Trophoblast cell (in vitro differentiated cells and primary cell): ENCODE measurements around the gene OR10J1.
"Not testable (repeated sequence)": the region's sequence is repeated elsewhere in the genome, so short reads cannot be mapped to it uniquely, and the experiment has no call there.

Experiments
- DNase-seq, 2 donors: peaks; one replicate each; pipeline ENCODE4 v3.0.0-alpha.2; 2016
- H2AFZ ChIP-seq: 2 replicates; pipeline ENCODE4 v1.6.1; 2013; ENCODE audit warnings: low read length, moderate library complexity, mild to moderate bottlenecking; ENCODE audit not compliant: insufficient read depth, poor library complexity
- H2AK5ac ChIP-seq: 2 replicates; pipeline ENCODE4 v1.6.1; 2013; ENCODE audit warnings: mild to moderate bottlenecking, low read length
- H2BK120ac ChIP-seq: 2 replicates; pipeline ENCODE4 v1.6.1; 2013; ENCODE audit warnings: low read length, mild to moderate bottlenecking, moderate library complexity; ENCODE audit not compliant: insufficient read depth, poor library complexity
- H2BK12ac ChIP-seq: 2 replicates; pipeline ENCODE4 v1.6.1; 2013; ENCODE audit warnings: mild to moderate bottlenecking, low read length, moderate library complexity
- H2BK5ac ChIP-seq: 2 replicates; pipeline ENCODE4 v1.6.1; 2013; ENCODE audit warnings: low read length, low read depth, moderate library complexity, mild to moderate bottlenecking; ENCODE audit not compliant: poor library complexity
- H3K14ac ChIP-seq: 2 replicates; pipeline ENCODE4 v1.6.1; 2013; ENCODE audit warnings: mild to moderate bottlenecking, low read length
- H3K18ac ChIP-seq: 2 replicates; pipeline ENCODE4 v1.6.1; 2013; ENCODE audit warnings: mild to moderate bottlenecking, low read length
- H3K23ac ChIP-seq: 2 replicates; pipeline ENCODE4 v1.6.1; 2013; ENCODE audit warnings: low read length
- H3K27ac ChIP-seq: 2 replicates; pipeline ENCODE4 v1.5.1; 2013; ENCODE audit warnings: low read depth, mild to moderate bottlenecking, inconsistent platforms, low read length, moderate library complexity
- H3K27me3 ChIP-seq: 2 replicates; pipeline ENCODE4 v1.6.1; 2013; ENCODE audit warnings: inconsistent platforms, mild to moderate bottlenecking, low read length, moderate library complexity; ENCODE audit not compliant: insufficient read depth
- H3K36me3 ChIP-seq, 2 experiments: 1 replicate in 1 of 2; 2 replicates in 1 of 2; pipeline ENCODE4 v1.6.1; 2013; ENCODE audit warnings: low read length in 2 of 2, mild to moderate bottlenecking in 2 of 2, moderate library complexity in 1 of 2; ENCODE audit not compliant: insufficient read depth in 2 of 2, control insufficient read depth in 1 of 2
- H3K4ac ChIP-seq: 2 replicates; pipeline ENCODE4 v1.6.1; 2013; ENCODE audit warnings: low read depth, mild to moderate bottlenecking, low read length, moderate library complexity
- H3K4me1 ChIP-seq, 2 experiments: 1 replicate in 1 of 2; 2 replicates in 1 of 2; pipeline ENCODE4 v1.6.1; 2013; ENCODE audit warnings: low read length in 2 of 2, mild to moderate bottlenecking in 2 of 2, moderate library complexity in 1 of 2; ENCODE audit not compliant: insufficient read depth in 2 of 2, control insufficient read depth in 1 of 2
- H3K4me2 ChIP-seq: 2 replicates; pipeline ENCODE4 v1.6.1; 2013; ENCODE audit warnings: inconsistent platforms, mild to moderate bottlenecking, low read length, moderate library complexity
- H3K4me3 ChIP-seq: 2 replicates; pipeline ENCODE4 v1.5.1; 2013; ENCODE audit warnings: mild to moderate bottlenecking, low read depth, low read length, inconsistent platforms
- H3K79me1 ChIP-seq: one replicate; pipeline ENCODE4 v1.6.1; 2013; ENCODE audit warnings: low read length
- H3K79me2 ChIP-seq: 2 replicates; pipeline ENCODE4 v1.6.1; 2013; ENCODE audit warnings: low read length, mild to moderate bottlenecking; ENCODE audit not compliant: control insufficient read depth, insufficient read depth, poor library complexity
- H3K9ac ChIP-seq: 2 replicates; pipeline ENCODE4 v1.6.1; 2013; ENCODE audit warnings: mild to moderate bottlenecking, low read length
- H3K9me3 ChIP-seq: 2 replicates; pipeline ENCODE4 v1.6.1; 2013; ENCODE audit warnings: low read depth, mild to moderate bottlenecking, control low read depth, inconsistent platforms, low read length; ENCODE audit not compliant: insufficient read depth
- H4K12ac ChIP-seq: 2 replicates; pipeline ENCODE4 v1.6.1; 2013; ENCODE audit warnings: low read depth, mild to moderate bottlenecking, low read length, moderate library complexity
- H4K8ac ChIP-seq: 2 replicates; pipeline ENCODE4 v1.6.1; 2013; ENCODE audit warnings: low read depth, mild to moderate bottlenecking, low read length, moderate library complexity
- H4K91ac ChIP-seq: one replicate; pipeline ENCODE4 v1.6.1; 2013; ENCODE audit warnings: low read depth, mild to moderate bottlenecking, low read length, moderate library complexity
- WGBS: extraction: QIAGEN DNeasy Blood & Tissue Kit; methylation state at CpG from one replicate; pipeline ENCODE4 v1.1.7; 2013; ENCODE audit warnings: missing lambda C conversion rate; ENCODE audit not compliant: insufficient read length, insufficient coverage; ENCODE audit errors: extremely low coverage; 5-methylcytosine and 5-hydroxymethylcytosine counted together

OR10J1 gene

GRCh38 chr1:159444511-159444910 is 5.0 kb downstream of the OR10J1 start:
- no peaks in the 10 kb centered on the region for H3K27me3 ChIP-seq
- H2AFZ ChIP-seq = no peak overlapping the region
- H3K27ac ChIP-seq = no peak overlapping the region
- H3K9me3 ChIP-seq = peaks cover 2% of the 10 kb centered on the region
- no peaks in the 10 kb centered on the region for H3K79me1 ChIP-seq
- no peak overlapping the region for H3K9ac ChIP-seq
- no peak overlapping the region for H2BK12ac ChIP-seq
- no peak overlapping the region for H3K4ac ChIP-seq
- H4K91ac ChIP-seq = no peak overlapping the region
- no peaks in the 10 kb centered on the region for H3K79me2 ChIP-seq
- no peak overlapping the region for H4K12ac ChIP-seq
- H3K14ac ChIP-seq = no peak overlapping the region
- no peak overlapping the region for H3K18ac ChIP-seq
- H2BK120ac ChIP-seq = no peak overlapping the region
- DNase-seq = no peak
- no peak overlapping the region for H2BK5ac ChIP-seq
- H3K4me1 ChIP-seq = no peaks in the 10 kb centered on the region
- H2AK5ac ChIP-seq = no peak overlapping the region
- no peak overlapping the region for H3K23ac ChIP-seq
- H4K8ac ChIP-seq = no peak overlapping the region
- H3K36me3 ChIP-seq = no peaks in the 10 kb centered on the region
- H3K4me3 ChIP-seq = no peak overlapping the region
- H3K4me2 ChIP-seq = no peak overlapping the region

- H2BK5ac ChIP-seq = no peak overlapping the region
- H4K12ac ChIP-seq = no peak overlapping the region
- no peaks in the 10 kb centered on the region for H3K4me1 ChIP-seq
- H3K14ac ChIP-seq = no peak overlapping the region
- no peak overlapping the region for H3K9ac ChIP-seq
- no peaks in the 10 kb centered on the region for H3K79me2 ChIP-seq
- DNase-seq = no peak
- no peak overlapping the region for H3K4ac ChIP-seq
- no peak overlapping the region for H4K91ac ChIP-seq
- no peak overlapping the region for H3K27ac ChIP-seq
- no peaks in the 10 kb centered on the region for H3K79me1 ChIP-seq
- no peak overlapping the region for H2AK5ac ChIP-seq
- no peaks in the 10 kb centered on the region for H3K27me3 ChIP-seq
- H3K4me2 ChIP-seq = no peak overlapping the region
- H3K23ac ChIP-seq = no peak overlapping the region
- H2BK120ac ChIP-seq = no peak overlapping the region
- no peaks in the 10 kb centered on the region for H3K9me3 ChIP-seq
- H3K36me3 ChIP-seq = no peaks in the 10 kb centered on the region
- no CpG with 5 or more reads among the region's 1 CpG for WGBS
- no peak overlapping the region for H4K8ac ChIP-seq
- no peak overlapping the region for H3K4me3 ChIP-seq
- H3K18ac ChIP-seq = no peak overlapping the region
- H2AFZ ChIP-seq = no peak overlapping the region
- no peak overlapping the region for H2BK12ac ChIP-seq
These were observed 8.7 kb downstream of the OR10J1 start for GRCh38 chr1:159448181-159448580.

GRCh38 chr1:159449605-159450004 is 10.1 kb downstream of the OR10J1 start:
- not testable (repeated sequence) for H2BK120ac ChIP-seq, H3K4ac ChIP-seq, H3K27ac ChIP-seq, DNase-seq, H4K8ac ChIP-seq, H3K4me2 ChIP-seq, H2AK5ac ChIP-seq, H3K27me3 ChIP-seq, H3K14ac ChIP-seq, H3K9ac ChIP-seq, H3K4me1 ChIP-seq, H3K9me3 ChIP-seq, H3K79me2 ChIP-seq, H3K36me3 ChIP-seq, H3K79me1 ChIP-seq, H3K18ac ChIP-seq, H2BK12ac ChIP-seq, H4K91ac ChIP-seq, H4K12ac ChIP-seq, H3K23ac ChIP-seq, H2BK5ac ChIP-seq, H2AFZ ChIP-seq, H3K4me3 ChIP-seq
- WGBS = no CpG with 5 or more reads among the region's 23 CpGs

- H3K4ac ChIP-seq = no peak overlapping the region
- no peak overlapping the region for H2BK5ac ChIP-seq
- H3K79me1 ChIP-seq = no peaks in the 10 kb centered on the region
- H3K27me3 ChIP-seq = no peaks in the 10 kb centered on the region
- DNase-seq = no peak
- H2BK120ac ChIP-seq = no peak overlapping the region
- H3K18ac ChIP-seq = no peak overlapping the region
- no peak overlapping the region for H2AFZ ChIP-seq
- no peak overlapping the region for H2AK5ac ChIP-seq
- no peak overlapping the region for H4K12ac ChIP-seq
- no peak overlapping the region for H3K4me2 ChIP-seq
- no peak overlapping the region for H4K91ac ChIP-seq
- H3K4me1 ChIP-seq = no peaks in the 10 kb centered on the region
- no peaks in the 10 kb centered on the region for H3K36me3 ChIP-seq
- no peak overlapping the region for H2BK12ac ChIP-seq
- H3K9ac ChIP-seq = no peak overlapping the region
- H3K14ac ChIP-seq = no peak overlapping the region
- no peak overlapping the region for H4K8ac ChIP-seq
- H3K79me2 ChIP-seq = no peaks in the 10 kb centered on the region
- H3K9me3 ChIP-seq = peaks cover 2% of the 10 kb centered on the region
- no peak overlapping the region for H3K27ac ChIP-seq
- H3K4me3 ChIP-seq = no peak overlapping the region
- no peak overlapping the region for H3K23ac ChIP-seq
- no CpG with 5 or more reads among the region's 2 CpGs for WGBS
These were observed 20.0 kb downstream of the OR10J1 start for GRCh38 chr1:159459551-159459950.
